HG03520 (cell line): Measurements from ENCODE around the gene GMEB2.
"Not testable (repeated sequence)": the region's sequence is repeated elsewhere in the genome, so short reads cannot be mapped to it uniquely, and the experiment has no call there.

Experiments
- ATAC-seq: cut with Tn5 transposase; IDR thresholded peaks from one replicate; pipeline ENCODE4 v1.9.1; 2021; ENCODE audit warnings: mild to moderate bottlenecking, moderate library complexity; ENCODE audit not compliant: unreplicated experiment

GMEB2 gene

GRCh38 chr20:63573647-63574131 is 53.2 kb downstream of the GMEB2 start:
- ATAC-seq = no peak

- ATAC-seq = no peak
Measured at GRCh38 chr20:63572788-63573646, 53.9 kb downstream of the GMEB2 start.

GRCh38 chr20:63572071-63572787 is 54.7 kb downstream of the GMEB2 start:
- no peak for ATAC-seq

DNA sequence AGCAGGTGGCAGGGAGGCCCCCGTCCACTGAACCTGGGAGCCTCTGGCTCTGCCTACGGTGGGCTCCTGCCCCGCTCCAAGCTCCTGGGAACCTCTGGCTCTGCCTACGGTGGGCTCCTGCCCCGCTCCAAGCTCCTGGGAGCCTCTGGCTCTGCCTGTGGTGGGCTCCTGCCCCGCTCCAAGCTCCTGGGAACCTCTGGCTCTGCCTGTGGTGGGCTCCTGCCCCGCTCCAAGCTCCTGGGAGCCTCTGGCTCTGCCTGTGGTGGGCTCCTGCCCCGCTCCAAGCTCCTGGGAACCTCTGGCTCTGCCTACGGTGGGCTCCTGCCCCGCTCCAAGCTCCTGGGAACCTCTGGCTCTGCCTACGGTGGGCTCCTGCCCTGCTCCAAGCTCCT is 55.8 kb downstream of the GMEB2 start:
- ATAC-seq = not testable (repeated sequence)

DNA sequence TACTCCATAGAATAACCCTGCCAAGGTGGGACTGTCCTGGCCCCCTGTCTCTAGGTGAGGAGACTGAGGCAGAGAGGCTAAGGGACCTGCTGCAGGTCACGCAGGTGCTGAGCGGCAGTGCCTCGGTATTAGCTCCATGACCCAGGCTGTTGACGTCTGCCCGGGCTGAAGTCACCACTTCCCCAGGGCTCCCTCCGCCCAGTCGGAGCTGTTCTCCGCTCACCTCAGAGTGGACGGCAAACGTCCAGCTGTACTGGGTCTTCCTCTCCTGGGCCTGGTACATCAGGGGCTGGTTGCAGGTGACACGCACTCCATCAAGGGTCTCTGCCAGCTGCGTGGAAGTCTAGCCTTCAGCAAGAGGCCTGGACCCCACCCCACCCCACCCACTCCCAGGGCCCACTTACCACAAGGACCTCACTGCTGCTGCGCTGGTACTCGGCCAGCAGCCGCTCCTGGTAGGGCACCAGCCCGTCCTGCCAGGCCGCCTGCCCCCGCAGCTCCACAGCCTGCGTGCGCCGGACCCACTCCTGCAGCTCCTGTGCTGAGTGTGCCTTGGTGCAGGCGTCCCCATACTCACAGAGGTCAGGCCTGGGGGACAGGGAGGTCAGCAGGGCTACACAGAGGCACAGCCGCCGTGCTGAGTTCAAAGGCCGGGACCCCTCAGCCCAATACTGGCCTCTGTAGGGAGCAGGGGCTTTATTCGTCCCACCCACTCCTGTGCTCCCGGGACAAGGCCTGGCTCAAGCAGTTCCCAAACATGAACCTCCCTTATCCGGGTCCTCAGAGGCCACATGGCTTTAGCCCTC is 56.4 kb downstream of the GMEB2 start:
- ATAC-seq = no peak

- ATAC-seq = no peak
Measured at GRCh38 chr20:63568986-63569949, 57.6 kb downstream of the GMEB2 start.

- no peak for ATAC-seq
Measured at GRCh38 chr20:63568170-63568981, 58.5 kb downstream of the GMEB2 start.

DNA sequence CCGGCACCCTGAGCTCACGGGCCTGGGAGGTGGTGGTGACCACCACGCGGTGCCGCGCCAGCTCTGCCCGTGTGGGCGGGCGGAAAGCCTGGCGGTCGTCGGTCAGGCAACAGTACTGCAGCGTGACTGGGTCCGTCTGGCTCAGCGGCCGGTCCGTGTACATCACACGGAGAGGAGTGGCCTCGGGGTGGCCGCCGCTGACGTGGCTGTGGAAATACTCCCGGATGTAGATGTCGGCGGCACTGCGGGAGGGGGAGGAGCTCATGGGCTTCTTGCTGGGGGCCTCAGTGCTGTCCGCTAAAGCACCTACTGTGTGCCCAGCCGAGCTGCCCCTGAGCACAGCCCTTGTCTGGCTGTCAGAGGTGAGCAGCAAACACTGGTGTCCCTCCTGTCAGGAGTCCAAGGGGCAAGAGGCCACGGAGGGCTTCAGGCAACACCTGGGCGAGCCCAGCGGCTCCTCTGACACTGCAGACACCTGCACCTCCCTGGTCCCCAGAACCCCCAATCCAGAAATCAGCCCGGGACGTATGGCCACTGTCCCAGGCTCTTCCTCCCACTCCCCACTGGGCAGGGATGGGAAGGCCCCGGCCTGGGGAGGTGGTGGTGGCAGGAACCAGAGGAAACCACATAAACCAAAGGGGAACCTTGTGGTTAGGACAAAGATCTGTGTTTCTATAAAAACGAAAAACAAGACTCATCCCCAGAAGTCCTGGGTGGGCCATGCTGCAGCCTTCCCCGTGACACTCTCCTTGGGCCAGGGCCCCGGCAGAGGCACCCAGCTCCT is 59.3 kb downstream of the GMEB2 start:
- no peak for ATAC-seq

- ATAC-seq = no peak
Measured at GRCh38 chr20:63567136-63567385, 59.8 kb downstream of the GMEB2 start.

DNA sequence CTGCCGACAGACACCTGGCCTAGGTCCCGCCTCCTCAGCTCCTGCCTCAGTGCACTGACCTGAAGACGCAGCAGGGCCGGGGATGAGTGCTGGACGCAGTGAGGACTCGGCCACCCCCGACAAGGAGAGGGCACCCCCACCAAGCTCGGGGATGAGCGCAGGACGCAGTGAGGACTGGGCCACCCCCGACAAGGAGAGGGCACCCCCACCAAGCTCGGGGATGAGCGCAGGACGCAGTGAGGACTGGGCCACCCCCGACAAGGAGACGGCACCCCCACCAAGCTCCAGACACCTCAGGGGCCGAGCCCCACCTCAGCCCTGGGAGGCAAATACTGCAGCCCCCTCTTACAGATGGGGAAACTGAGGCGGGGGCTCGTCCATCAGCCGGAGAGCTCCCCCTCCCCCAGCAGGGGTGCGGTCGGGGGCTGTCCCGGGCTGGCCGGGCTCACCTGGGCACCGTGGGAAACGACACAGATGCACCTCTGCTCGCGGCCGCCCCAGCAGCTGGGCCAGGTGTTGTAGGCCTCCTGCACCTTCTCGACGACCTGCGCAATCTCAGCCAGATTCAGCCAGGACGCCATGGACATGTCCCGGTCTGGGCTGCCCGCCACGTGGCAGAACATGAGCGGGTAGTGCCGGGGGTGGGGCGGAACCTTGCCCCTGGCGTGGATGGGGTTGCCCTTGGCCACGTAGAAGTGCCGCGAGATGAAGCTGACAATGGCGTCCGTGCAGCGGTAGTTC is 60.3 kb downstream of the GMEB2 start:
- ATAC-seq = no peak

- ATAC-seq = no peak
Measured at GRCh38 chr20:63565699-63566335, 61.1 kb downstream of the GMEB2 start.

- no peak for ATAC-seq
Measured at GRCh38 chr20:63565021-63565698, 61.7 kb downstream of the GMEB2 start.

DNA sequence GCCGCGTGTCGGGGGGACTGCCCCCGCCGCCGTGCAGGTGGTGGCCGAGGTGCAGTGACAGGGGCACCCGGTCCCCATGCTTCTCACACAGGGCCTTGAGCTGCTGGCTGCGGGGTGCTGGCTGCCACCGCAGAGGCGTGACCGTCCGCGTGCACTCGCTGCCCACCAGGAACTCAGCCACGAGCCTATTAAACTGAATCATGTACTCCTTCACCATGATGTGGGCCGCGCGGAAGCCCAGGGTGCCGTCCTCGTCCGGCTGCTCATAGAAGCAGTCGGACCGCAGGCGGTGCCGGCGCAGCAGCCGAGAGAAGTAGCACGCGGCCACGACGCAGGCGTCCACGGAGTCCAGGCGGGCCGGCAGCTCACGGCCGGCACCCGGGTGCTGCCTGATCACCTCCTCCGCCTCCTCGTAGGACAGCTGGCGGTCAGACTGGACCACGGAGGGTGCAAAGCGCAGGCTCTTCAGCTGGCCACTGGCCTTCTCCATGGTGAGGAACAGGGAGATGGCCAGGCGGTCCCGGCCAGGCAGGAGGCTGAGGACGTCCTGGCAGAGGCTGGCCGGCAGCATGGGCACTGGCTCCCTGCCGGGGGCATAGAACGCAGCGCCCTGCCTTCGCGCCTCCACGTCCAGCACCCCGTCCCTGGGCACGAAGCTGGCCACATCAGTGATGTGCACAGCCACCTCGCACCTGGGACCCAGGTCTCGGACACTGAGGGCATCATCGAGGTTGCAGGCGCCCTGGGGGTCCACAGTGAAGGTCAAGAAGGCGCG is 62.7 kb downstream of the GMEB2 start:
- ATAC-seq = no peak

DNA sequence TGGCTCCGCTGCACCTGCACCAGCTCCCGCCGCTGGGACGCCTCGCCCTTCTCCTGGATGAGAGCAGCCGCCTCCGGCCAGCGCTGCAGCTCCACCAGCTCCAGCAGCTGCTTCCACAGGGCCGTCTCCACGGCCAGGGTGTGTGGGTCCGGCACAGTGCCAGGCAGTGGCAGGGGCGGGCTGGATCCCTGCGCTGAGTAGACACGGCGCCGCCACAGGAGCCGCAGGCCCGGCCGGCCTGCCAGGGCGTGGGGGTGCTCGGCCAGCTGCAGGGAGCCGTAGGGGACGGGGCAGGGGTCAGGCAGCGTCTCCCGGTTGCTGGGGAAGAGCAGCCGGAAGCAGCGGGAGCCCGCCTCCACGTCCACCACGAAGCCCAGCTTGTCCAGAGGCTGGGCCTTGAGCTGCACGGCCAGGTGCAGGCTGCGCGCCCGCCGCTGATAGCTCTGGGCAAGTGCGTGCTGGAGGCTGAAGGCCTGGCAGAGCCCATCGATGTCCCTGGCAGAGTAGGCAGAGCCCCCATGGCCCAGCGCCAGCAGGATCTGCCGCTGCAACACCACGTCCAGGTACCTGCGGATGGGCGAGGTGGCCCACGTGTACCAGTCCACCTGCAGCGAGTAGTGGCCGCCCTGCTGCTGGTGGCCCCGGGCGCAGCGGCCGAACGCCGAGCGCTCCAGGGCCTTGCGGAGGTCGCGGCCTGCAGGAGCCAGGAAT is 63.5 kb downstream of the GMEB2 start:
- no peak for ATAC-seq

DNA sequence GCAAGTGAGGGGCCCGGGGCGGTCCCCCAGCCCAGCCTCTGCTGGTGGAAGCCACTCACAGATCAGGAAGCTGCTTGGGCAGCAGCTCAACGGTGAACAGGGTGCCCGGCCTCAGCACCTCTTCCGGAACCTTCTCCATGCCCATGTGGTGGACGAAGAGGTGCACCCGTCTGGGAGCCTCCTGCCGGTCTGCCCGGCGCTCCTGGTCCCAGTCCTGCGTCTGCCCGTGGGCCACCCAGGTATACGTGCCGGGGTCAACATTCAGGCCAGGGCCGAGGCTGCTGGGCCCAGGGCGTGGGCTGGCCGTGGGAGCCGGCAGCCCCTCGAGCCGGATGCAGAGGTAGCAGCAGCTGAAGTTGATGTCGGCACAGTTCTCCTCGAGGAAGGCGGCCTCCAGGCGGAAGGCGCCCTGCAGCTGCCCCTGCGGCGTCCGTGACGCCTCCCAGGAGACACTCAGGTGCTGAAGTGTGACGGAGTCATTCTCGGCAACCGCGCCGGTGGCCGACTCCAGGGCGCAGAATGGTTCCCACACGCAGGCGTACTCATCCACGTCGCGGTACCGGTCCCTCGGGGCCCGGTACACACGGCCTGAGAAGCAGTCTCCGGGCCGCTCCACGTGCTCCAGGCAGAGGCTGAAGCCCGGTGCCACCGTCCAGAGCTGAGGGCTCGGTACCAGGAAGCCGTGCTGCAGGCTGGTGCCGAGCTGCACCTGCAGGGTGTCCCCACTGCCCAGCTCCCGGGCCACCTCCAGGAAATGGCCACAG is 64.3 kb downstream of the GMEB2 start:
- no peak for ATAC-seq
